ENCODE data around the gene SCNN1B.

SCNN1B gene

GRCh38 chr16:23423496-23424049 lies 121.5 kb downstream of the SCNN1B start:
- Histone ChIP-seq H2AFZ (ENCODE audit: low read depth, low read length) (no peak overlapping the region), H3K79me2 (ENCODE audit: low read length) (no peaks in the 10 kb centered on the region), H3K9ac (ENCODE audit: low read length) (no peak overlapping the region), H3K27me3 (ENCODE audit: low read depth, low read length) (no peaks in the 10 kb centered on the region), H3K4me3 (ENCODE audit: low read length) (no peak overlapping the region), H3K27ac (ENCODE audit: low read length) (no peak overlapping the region), H3K4me2 (ENCODE audit: low read length) (no peak overlapping the region), H3K36me3 (replicated peaks; ENCODE audit: low read depth, low read length) (peaks cover 4% of the 10 kb centered on the region), H3K9me3 (ENCODE audit: insufficient read depth, low read length) (no peaks in the 10 kb centered on the region), H4K20me1 (ENCODE audit: insufficient read depth, low read length) (no peaks in the 10 kb centered on the region), H3K4me1 (ENCODE audit: low read length) (no peaks in the 10 kb centered on the region)
- no peak for TF ChIP-seq EZH2phosphoT487 (IDR thresholded peaks at IDR 0.05; ENCODE audit: low read depth)
- no peak for TF ChIP-seq CTCF (IDR thresholded peaks at IDR 0.05; ENCODE audit: low read depth, low read length)

GRCh38 chr16:23424292-23424958 lies 122.3 kb downstream of the SCNN1B start:
- Histone ChIP-seq H3K4me2 (ENCODE audit: low read length) (no peak overlapping the region), H3K4me3 (ENCODE audit: low read length) (no peak overlapping the region), H3K79me2 (ENCODE audit: low read length) (no peaks in the 10 kb centered on the region), H3K9ac (ENCODE audit: low read length) (no peak overlapping the region), H3K27ac (ENCODE audit: low read length) (no peak overlapping the region), H3K36me3 (replicated peaks; ENCODE audit: low read depth, low read length) (peaks cover 4% of the 10 kb centered on the region), H3K27me3 (ENCODE audit: low read depth, low read length) (no peaks in the 10 kb centered on the region), H3K4me1 (ENCODE audit: low read length) (no peaks in the 10 kb centered on the region), H3K9me3 (ENCODE audit: insufficient read depth, low read length) (no peaks in the 10 kb centered on the region), H4K20me1 (ENCODE audit: insufficient read depth, low read length) (no peaks in the 10 kb centered on the region), H2AFZ (ENCODE audit: low read depth, low read length) (no peak overlapping the region)
- TF ChIP-seq EZH2phosphoT487 (IDR thresholded peaks at IDR 0.05; ENCODE audit: low read depth) (no peak), CTCF (IDR thresholded peaks at IDR 0.05; ENCODE audit: low read depth, low read length) (no peak)

GRCh38 chr16:23428351-23428750 lies 126.2 kb downstream of the SCNN1B start:
- TF ChIP-seq EZH2phosphoT487 (IDR thresholded peaks at IDR 0.05; ENCODE audit: low read depth) (no peak), CTCF (IDR thresholded peaks at IDR 0.05; ENCODE audit: low read depth, low read length) (no peak)
- no peak overlapping the region for H3K4me3 ChIP-seq (ENCODE audit: low read length)
- no peaks in the 10 kb centered on the region for H3K27me3 ChIP-seq (ENCODE audit: low read depth, low read length)
- H3K9ac ChIP-seq (ENCODE audit: low read length), result no peak overlapping the region
- H3K36me3 ChIP-seq (replicated peaks; ENCODE audit: low read depth, low read length), result peaks cover 12% of the 10 kb centered on the region
- no peak overlapping the region for H3K27ac ChIP-seq (ENCODE audit: low read length)
- H2AFZ ChIP-seq (ENCODE audit: low read depth, low read length), result no peak overlapping the region
- H3K79me2 ChIP-seq (ENCODE audit: low read length), result no peaks in the 10 kb centered on the region
- no peaks in the 10 kb centered on the region for H3K9me3 ChIP-seq (ENCODE audit: insufficient read depth, low read length)
- H3K4me1 ChIP-seq (ENCODE audit: low read length), result no peaks in the 10 kb centered on the region
- no peak overlapping the region for H3K4me2 ChIP-seq (ENCODE audit: low read length)
- no peaks in the 10 kb centered on the region for H4K20me1 ChIP-seq (ENCODE audit: insufficient read depth, low read length)

Measured in OCI-LY3 (cell line).